Measurements from ENCODE around the gene FFAR2. TPM values are rescaled to one million over a fixed set of nuclear protein-coding genes. Genes with fewer than 3 reads are reported as not detected.

FFAR2 gene
- total RNA-seq, 3 donors from 2014 or later (not counting 1 experiment from before 2014, with no cell fraction given), result 0.70 to 8.6 (median 1.6) TPM

GRCh38 chr19:35438096-35438495 lies 10.0 kb upstream of the FFAR2 start:
- no peaks in the 10 kb centered on the region for H3K36me3 Mint-ChIP-seq
- TF ChIP-seq, protein P1, sequence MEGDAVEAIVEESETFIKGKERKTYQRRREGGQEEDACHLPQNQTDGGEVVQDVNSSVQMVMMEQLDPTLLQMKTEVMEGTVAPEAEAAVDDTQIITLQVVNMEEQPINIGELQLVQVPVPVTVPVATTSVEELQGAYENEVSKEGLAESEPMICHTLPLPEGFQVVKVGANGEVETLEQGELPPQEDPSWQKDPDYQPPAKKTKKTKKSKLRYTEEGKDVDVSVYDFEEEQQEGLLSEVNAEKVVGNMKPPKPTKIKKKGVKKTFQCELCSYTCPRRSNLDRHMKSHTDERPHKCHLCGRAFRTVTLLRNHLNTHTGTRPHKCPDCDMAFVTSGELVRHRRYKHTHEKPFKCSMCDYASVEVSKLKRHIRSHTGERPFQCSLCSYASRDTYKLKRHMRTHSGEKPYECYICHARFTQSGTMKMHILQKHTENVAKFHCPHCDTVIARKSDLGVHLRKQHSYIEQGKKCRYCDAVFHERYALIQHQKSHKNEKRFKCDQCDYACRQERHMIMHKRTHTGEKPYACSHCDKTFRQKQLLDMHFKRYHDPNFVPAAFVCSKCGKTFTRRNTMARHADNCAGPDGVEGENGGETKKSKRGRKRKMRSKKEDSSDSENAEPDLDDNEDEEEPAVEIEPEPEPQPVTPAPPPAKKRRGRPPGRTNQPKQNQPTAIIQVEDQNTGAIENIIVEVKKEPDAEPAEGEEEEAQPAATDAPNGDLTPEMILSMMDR (IDR thresholded peaks at IDR 0.05), result no peak
- no peak for ATAC-seq
- no peak overlapping the region for H3K4me3 Mint-ChIP-seq
- peak overlapping the region in 1 of 2 donors; percentile 14 for H3K27ac Mint-ChIP-seq
- intact Hi-C loops (cut with micrococcal nuclease), result no loop called here
- H3K27me3 Mint-ChIP-seq (ENCODE audit: low read depth in 2 of 2), result no peaks in the 10 kb centered on the region
- Histone ChIP-seq H3K4me1 (ENCODE audit: control insufficient read depth, insufficient read depth, low read length) (peaks cover 23% of the 10 kb centered on the region), H3K9me3 (ENCODE audit: control insufficient read depth, insufficient read depth, low read length) (no peaks in the 10 kb centered on the region), H3K27ac (ENCODE audit: low read length) (no peak overlapping the region), H3K36me3 (ENCODE audit: control insufficient read depth, insufficient read depth, low read length) (no peaks in the 10 kb centered on the region), H3K27me3 (ENCODE audit: control insufficient read depth, insufficient read depth, low read length) (no peaks in the 10 kb centered on the region), H3K4me3 (ENCODE audit: low read length) (no peak overlapping the region)
- peaks cover 18% of the 10 kb centered on the region in 2 donors for H3K4me1 Mint-ChIP-seq
- H3K9me3 Mint-ChIP-seq, result no peaks in the 10 kb centered on the region
- DNase-seq, result no peak
- WGBS (ENCODE audit: insufficient coverage), result 92% methylated on average over 2 of the region's 5 CpGs

DNA sequence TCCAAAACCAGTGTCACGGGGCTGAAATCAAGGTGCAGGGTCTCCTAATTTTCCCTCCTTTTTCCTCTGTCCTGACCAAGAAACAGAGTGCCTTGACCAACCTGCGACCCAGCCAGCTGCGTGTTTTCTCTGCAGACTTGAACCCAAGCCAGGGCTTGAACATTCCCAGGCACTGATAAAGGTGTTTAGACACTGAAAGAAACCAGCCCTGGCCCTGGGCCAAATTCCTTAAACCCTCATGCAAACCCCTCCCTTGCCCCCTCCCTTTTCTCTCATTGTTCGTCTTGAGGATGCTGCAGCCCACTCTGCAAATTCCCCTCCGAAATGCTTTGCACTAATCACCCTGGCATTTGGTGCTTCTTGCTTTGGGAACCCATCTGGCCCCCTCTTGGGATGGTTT lies 9.5 kb upstream of the FFAR2 start:
- no peak for ATAC-seq
- Histone ChIP-seq H3K36me3 (ENCODE audit: control insufficient read depth, insufficient read depth, low read length) (no peaks in the 10 kb centered on the region), H3K4me3 (ENCODE audit: low read length) (no peak overlapping the region), H3K4me1 (ENCODE audit: control insufficient read depth, insufficient read depth, low read length) (peaks cover 23% of the 10 kb centered on the region), H3K9me3 (ENCODE audit: control insufficient read depth, insufficient read depth, low read length) (no peaks in the 10 kb centered on the region), H3K27me3 (ENCODE audit: control insufficient read depth, insufficient read depth, low read length) (no peaks in the 10 kb centered on the region), H3K27ac (ENCODE audit: low read length) (no peak overlapping the region)
- Mint-ChIP-seq H3K9me3 (no peaks in the 10 kb centered on the region), H3K36me3 (no peaks in the 10 kb centered on the region), H3K27me3 (ENCODE audit: low read depth in 2 of 2) (no peaks in the 10 kb centered on the region), H3K4me3 (no peak overlapping the region), H3K27ac (no peak overlapping the region), H3K4me1 (peaks cover 18% of the 10 kb centered on the region in 2 donors)
- DNase-seq, result no peak
- TF ChIP-seq, protein P1 (IDR thresholded peaks at IDR 0.05), result no peak
- 92% methylated on average over 5 of the region's 5 CpGs for WGBS (ENCODE audit: insufficient coverage)
- intact Hi-C loops (cut with micrococcal nuclease), result no loop called here

- intact Hi-C loops (cut with micrococcal nuclease), result no loop called here
- Histone ChIP-seq H3K4me1 (ENCODE audit: control insufficient read depth, insufficient read depth, low read length) (peaks cover 23% of the 10 kb centered on the region), H3K9me3 (ENCODE audit: control insufficient read depth, insufficient read depth, low read length) (no peaks in the 10 kb centered on the region), H3K27me3 (ENCODE audit: control insufficient read depth, insufficient read depth, low read length) (no peaks in the 10 kb centered on the region), H3K27ac (ENCODE audit: low read length) (no peak overlapping the region), H3K4me3 (ENCODE audit: low read length) (no peak overlapping the region), H3K36me3 (ENCODE audit: control insufficient read depth, insufficient read depth, low read length) (no peaks in the 10 kb centered on the region)
- ATAC-seq (no peak), DNase-seq (no peak)
- H3K27ac Mint-ChIP-seq, result no peak overlapping the region
- H3K27me3 Mint-ChIP-seq (ENCODE audit: low read depth in 2 of 2), result no peaks in the 10 kb centered on the region
- no peaks in the 10 kb centered on the region for H3K36me3 Mint-ChIP-seq
- H3K9me3 Mint-ChIP-seq, result no peaks in the 10 kb centered on the region
- no peak overlapping the region for H3K4me3 Mint-ChIP-seq
- 88% methylated on average over 6 of the region's 6 CpGs for WGBS (ENCODE audit: insufficient coverage)
- TF ChIP-seq, protein P1 (IDR thresholded peaks at IDR 0.05), result no peak
- peaks cover 21 to 22% of the 10 kb centered on the region in 2 donors for H3K4me1 Mint-ChIP-seq
Observed at GRCh38 chr19:35439921-35440320, 8.1 kb upstream of the FFAR2 start.

DNA sequence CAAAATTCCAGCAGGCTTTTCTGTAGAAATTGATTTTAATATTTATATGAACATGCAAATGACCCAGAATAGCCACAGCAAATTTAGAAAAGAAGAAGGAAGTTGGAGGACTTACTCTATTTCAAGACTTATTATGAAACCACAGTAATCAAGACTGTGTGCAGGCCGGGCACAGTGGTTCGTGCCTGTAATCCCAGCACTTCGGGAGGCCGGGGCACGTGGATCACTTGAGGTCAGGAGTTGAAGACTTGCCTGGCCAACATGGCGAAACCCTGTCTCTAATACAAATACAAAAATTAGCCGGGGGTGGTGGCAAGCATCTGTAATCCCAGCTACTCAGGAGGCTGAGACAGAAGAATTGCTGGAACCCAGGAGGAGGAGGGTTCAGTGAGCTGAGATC lies 6.0 kb upstream of the FFAR2 start:
- intact Hi-C loops (cut with micrococcal nuclease), result no loop called here
- Mint-ChIP-seq H3K27me3 (ENCODE audit: low read depth in 2 of 2) (no peaks in the 10 kb centered on the region), H3K4me1 (peaks cover 25 to 28% of the 10 kb centered on the region in 2 donors), H3K36me3 (no peaks in the 10 kb centered on the region), H3K27ac (no peak overlapping the region), H3K9me3 (no peaks in the 10 kb centered on the region), H3K4me3 (no peak overlapping the region)
- H3K27ac ChIP-seq (ENCODE audit: low read length), result no peak overlapping the region
- WGBS (ENCODE audit: insufficient coverage), result 36% methylated on average over 7 of the region's 7 CpGs
- H3K27me3 ChIP-seq (ENCODE audit: control insufficient read depth, insufficient read depth, low read length), result no peaks in the 10 kb centered on the region
- no peak overlapping the region for H3K4me3 ChIP-seq (ENCODE audit: low read length)
- peaks cover 23% of the 10 kb centered on the region for H3K4me1 ChIP-seq (ENCODE audit: control insufficient read depth, insufficient read depth, low read length)
- ATAC-seq (no peak), DNase-seq (no peak)
- H3K36me3 ChIP-seq (ENCODE audit: control insufficient read depth, insufficient read depth, low read length), result no peaks in the 10 kb centered on the region
- TF ChIP-seq, protein P1 (IDR thresholded peaks at IDR 0.05), result no peak
- no peaks in the 10 kb centered on the region for H3K9me3 ChIP-seq (ENCODE audit: control insufficient read depth, insufficient read depth, low read length)
